GM12878 (cell line): ENCODE measurements around the gene SWI5. TPM values are rescaled to one million over a fixed set of nuclear protein-coding genes. Genes with fewer than 3 reads are reported as not detected.

ENCODE experiments used
- ATAC-seq: fragments of 200-7000 bp; cut with Tn5 transposase; 3 replicates; pipeline ENCODE4 v1.9.1; 2020; ENCODE audit warnings: mild to moderate bottlenecking, moderate library complexity
- BruUV-seq: library from RNA; stranded (reverse); fragments of 400-500 nt; replicated peaks from 2 replicates; lab custom pipeline; 2021; lab: Mats Ljungman, UMichigan
- CTCF ChIA-PET: fragments of 300-600 bp; sonication (Branson Sonifier 250); formaldehyde crosslinking; extraction: SDS; loops from one replicate; lab custom pipeline; 2021; ENCODE audit warnings: inconsistent platforms; lab: Yijun Ruan, JAX
- POLR2A ChIA-PET: fragments of 350-600 bp; formaldehyde crosslinking; extraction: SDS; loops from one replicate; lab custom pipeline; 2021; ENCODE audit warnings: inconsistent platforms; lab: Charles Lee
- RAD21 ChIA-PET: fragments of 300-600 bp; sonication (Branson Sonifier 250); formaldehyde crosslinking; loops from one replicate; lab custom pipeline; 2023; ENCODE audit warnings: antibody characterized with exemption; ENCODE audit not compliant: unreplicated experiment; lab: Charles Lee
- SMC1A ChIA-PET: fragments of 300-600 bp; sonication (Branson Sonifier 250); formaldehyde crosslinking; loops from one replicate; lab custom pipeline; 2023; ENCODE audit not compliant: unreplicated experiment, uncharacterized antibody; lab: Charles Lee
- DNase-seq: peaks from one replicate; pipeline ENCODE4 v3.0.0-alpha.2; 2011; ENCODE audit warnings: low read depth, low spot score
- FAIRE-seq: peaks from 3 replicates; lab custom pipeline; 2011; peaks lifted over from hg19 to GRCh38; lab: Jason Lieb, UNC
- H2AFZ ChIP-seq: 2 replicates; pipeline ENCODE4 v1.6.0; 2011; ENCODE audit warnings: low read depth, low read length, control low read depth; ENCODE audit not compliant: control insufficient read depth
- H3K27ac ChIP-seq: 2 replicates; pipeline ENCODE4 v1.5.1; 2011; ENCODE audit warnings: control low read depth; ENCODE audit not compliant: control insufficient read depth, insufficient read depth
- H3K27me3 ChIP-seq, 2 experiments: replicated peaks in 1 of 2; 2 replicates each; pipeline versions ENCODE4 v1.6.0 to v1.6.1; 2011; ENCODE audit warnings: low read length in 1 of 2; ENCODE audit not compliant: control insufficient read depth in 2 of 2, insufficient read depth in 2 of 2
- H3K36me3 ChIP-seq, 2 experiments: 2 replicates each; pipeline ENCODE4 v1.5.1; 2011; ENCODE audit warnings: low read length in 1 of 2; ENCODE audit not compliant: control insufficient read depth in 2 of 2, insufficient read depth in 2 of 2
- H3K4me1 ChIP-seq: 2 replicates; pipeline ENCODE4 v1.6.1; 2011; ENCODE audit warnings: mild to moderate bottlenecking, low read length, moderate library complexity, mixed read lengths; ENCODE audit not compliant: control insufficient read depth, insufficient read depth
- H3K4me2 ChIP-seq: 2 replicates; pipeline ENCODE4 v1.6.0; 2011; ENCODE audit warnings: control low read depth; ENCODE audit not compliant: control insufficient read depth, insufficient read depth
- H3K4me3 ChIP-seq: fragments of 200-600 bp; sonication (generic); 2 replicates; pipeline ENCODE4 v1.5.1; 2016
- H3K79me2 ChIP-seq: 2 replicates; pipeline ENCODE4 v1.6.0; 2011; ENCODE audit warnings: low read length; ENCODE audit not compliant: control insufficient read depth, insufficient read depth
- H3K9ac ChIP-seq: 2 replicates; pipeline ENCODE4 v1.8.0; 2011; ENCODE audit warnings: low read length, control low read depth, mixed read lengths; ENCODE audit not compliant: control insufficient read depth, insufficient read depth
- H3K9me3 ChIP-seq: replicated peaks from 3 replicates; pipeline ENCODE4 v1.5.1; 2011; ENCODE audit warnings: mild to moderate bottlenecking, low read length; ENCODE audit not compliant: control insufficient read depth, insufficient read depth
- H4K20me1 ChIP-seq: 2 replicates; pipeline ENCODE4 v1.6.0; 2011; ENCODE audit not compliant: control insufficient read depth, insufficient read depth
- BRCA1 ChIP-seq: IDR thresholded peaks from 2 replicates; pipeline ENCODE4 v1.6.1; 2011; ENCODE audit warnings: low read depth, low read length, improper control_type of control experiment
- GATAD2B ChIP-seq: fragments of 450-650 bp; conservative IDR thresholded peaks from 2 replicates; pipeline ENCODE4 v1.6.1; 2017; ENCODE audit warnings: low read depth, mild to moderate bottlenecking, moderate library complexity
- HDAC6 ChIP-seq: fragments of 200-600 bp; sonication (generic); IDR thresholded peaks from one replicate; pipeline ENCODE4 v1.8.0; 2017; ENCODE audit warnings: antibody characterized with exemption; ENCODE audit not compliant: unreplicated experiment
- IRF4 ChIP-seq: IDR thresholded peaks from 2 replicates; pipeline ENCODE4 v1.6.1; 2011; ENCODE audit warnings: low read depth, low read length
- MLLT1 ChIP-seq: fragments of 450-650 bp; IDR thresholded peaks from 2 replicates; pipeline ENCODE4 v1.6.1; 2016; ENCODE audit warnings: mild to moderate bottlenecking
- NR2F1 ChIP-seq: fragments of 450-650 bp; conservative IDR thresholded peaks from 2 replicates; pipeline ENCODE4 v1.6.1; 2017; ENCODE audit warnings: mild to moderate bottlenecking
- RELB ChIP-seq: fragments of 450-650 bp; IDR thresholded peaks from 2 replicates; pipeline ENCODE4 v1.6.1; 2017; ENCODE audit warnings: low read depth, mild to moderate bottlenecking, moderate library complexity
- REST ChIP-seq: IDR thresholded peaks from 2 replicates; pipeline ENCODE4 v1.6.1; 2012; ENCODE audit warnings: mild to moderate bottlenecking, low read depth, low read length
- SMARCA5 ChIP-seq: fragments of 450-650 bp; IDR thresholded peaks from 2 replicates; pipeline ENCODE4 v1.6.1; 2017; ENCODE audit warnings: mild to moderate bottlenecking
- TCF3 ChIP-seq: IDR thresholded peaks from 2 replicates; pipeline ENCODE4 v1.6.1; 2012; ENCODE audit warnings: low read depth, mild to moderate bottlenecking, low read length, borderline replicate concordance; ENCODE audit not compliant: insufficient read depth
- YBX1 ChIP-seq: fragments of 450-650 bp; IDR thresholded peaks from 2 replicates; pipeline ENCODE4 v1.6.1; 2016; ENCODE audit warnings: antibody characterized with exemption
- WGBS: methylation state at CpG from one replicate; pipeline ENCODE4 v1.1.6; 2016; ENCODE audit warnings: low lambda C conversion rate; ENCODE audit not compliant: insufficient replicate concordance, insufficient coverage; ENCODE audit errors: missing lambda C conversion rate; 5-methylcytosine and 5-hydroxymethylcytosine counted together
- in situ Hi-C: fragments of 300-500 bp; cut with MboI; formaldehyde crosslinking; loops from 9 replicates; pipeline ENCODE4 v1.14.3; 2018; ENCODE audit warnings: mixed read lengths
- intact Hi-C: fragments of 100-400 bp; cut with micrococcal nuclease; formaldehyde crosslinking; loops from one replicate; pipeline ENCODE4 v1.14.2; 2022; ENCODE audit not compliant: unreplicated experiment
- polyA plus RNA-seq, 11 experiments: library from polyadenylated mRNA; depleted of rRNA in 4 of 11; unstranded in 6 of 11; stranded (reverse) in 5 of 11; fragments of >200 nt; fragmentation: Nextera tagmentation in 4 of 11; fragmentation: Illumina TruSeq in 1 of 11; extraction: Ambion mirVana in 4 of 11; extraction: Trizol in 1 of 11; gene quantifications; 1 replicate in 1 of 11; 2 replicates in 10 of 11; pipeline versions ENCODE4 v1.2.1 to v1.2.3, GENCODE V29; 2011 to 2016; ENCODE audit warnings: inconsistent platforms in 2 of 11, missing spikeins in 2 of 11, low read depth in 1 of 11
- total RNA-seq, 4 experiments: library from RNA; depleted of rRNA in 3 of 4; stranded (reverse); fragments of >200 nt in 3 of 4; fragmentation: Illumina TruSeq in 1 of 4; extraction: Trizol in 1 of 4; gene quantifications; 2 replicates each; pipeline versions ENCODE4 v1.2.1 to v1.2.3, GENCODE V29; 2013 to 2021

SWI5 gene
- total and polyA plus RNA-seq, 10 of the 15 experiments (the other 5 are each of a cell fraction or from before 2014, with no cell fraction given), result 13.3 to 36.2 (median 18.1) TPM

GRCh38 chr9:128252317-128253139, 23.5 kb upstream of the SWI5 start:
- CTCF ChIA-PET, result interaction anchor here (1.2 to 1.5 kb wide), 2 partner anchors 10 to 89 kb away, joined by 5 to 6 read pairs; no protein-coding TSS in a partner anchor
- Histone ChIP-seq H4K20me1 (no peaks in the 10 kb centered on the region), H3K79me2 (no peaks in the 10 kb centered on the region), H3K9ac (no peak overlapping the region), H3K27ac (no peak overlapping the region), H3K4me2 (no peak overlapping the region), H2AFZ (no peak overlapping the region), H3K4me3 (no peak overlapping the region), H3K36me3 (peaks cover 2 to 3% of the 10 kb centered on the region in 2 experiments; a peak in 2 of 4 replicates), H3K27me3 (peaks cover 0 to 3% of the 10 kb centered on the region in 2 experiments; a peak in 2 of 4 replicates), H3K9me3 (no peaks in the 10 kb centered on the region), H3K4me1 (no peaks in the 10 kb centered on the region)
- BruUV-seq, result no TSS peak
- ATAC-seq (no peak), DNase-seq (no peak), FAIRE-seq (no peak)
- intact Hi-C loops, result no loop called here
- POLR2A ChIA-PET, result no interaction called here
- TF ChIP-seq IRF4, result no peak
- TF ChIP-seq RELB, result no peak
- no peak for TF ChIP-seq REST
- no peak for TF ChIP-seq HDAC6
- TF ChIP-seq BRCA1, result no peak
- TF ChIP-seq TCF3, result no peak
- TF ChIP-seq GATAD2B, result no peak
- TF ChIP-seq MLLT1, result no peak
- TF ChIP-seq NR2F1, result no peak
- TF ChIP-seq YBX1, result no peak
- TF ChIP-seq SMARCA5, result no peak
- WGBS, result 67% methylated on average over 16 of the region's 25 CpGs
- RAD21 ChIA-PET, result no interaction called here
- in situ Hi-C loops, result no loop called here
- SMC1A ChIA-PET, result no interaction called here
